ENCODE data around the gene SNAPC2. TPM values are rescaled to one million over a fixed set of nuclear protein-coding genes. Genes with fewer than 3 reads are reported as not detected.

SNAPC2 gene
- total and polyA plus RNA-seq, 2 of the 13 experiments (the other 11 are each of a cell fraction or from before 2014, with no cell fraction given) = 10.2 to 12.7 TPM

- no peak for TF ChIP-seq ZNF567 (CRISPR knock-in tag; IDR thresholded peaks at IDR 0.05; ENCODE audit: borderline replicate concordance)
- TF ChIP-seq ZNF691 (CRISPR knock-in tag; IDR thresholded peaks at IDR 0.05; ENCODE audit: borderline replicate concordance, low read depth) = no peak
- no peak for TF ChIP-seq ZNF30 (CRISPR knock-in tag; IDR thresholded peaks at IDR 0.05)
- TF ChIP-seq ATF1 (CRISPR knock-in tag; IDR thresholded peaks at IDR 0.05) = no peak
- TF ChIP-seq ZBTB49 (CRISPR knock-in tag; IDR thresholded peaks at IDR 0.05; ENCODE audit: borderline replicate concordance) = no peak
- TF ChIP-seq POGK (CRISPR knock-in tag; conservative IDR thresholded peaks at IDR 0.05) = peak; percentile 52; the same call in 1 of the 2 replicates
- TF ChIP-seq ATAD3A (CRISPR knock-in tag; IDR thresholded peaks at IDR 0.05) = no peak
- TF ChIP-seq MBD4 (IDR thresholded peaks at IDR 0.05; ENCODE audit: borderline replicate concordance, low read length) = no peak
- no peak for TF ChIP-seq ZNF121 (CRISPR knock-in tag; IDR thresholded peaks at IDR 0.05)
- TF ChIP-seq HMGXB3 (CRISPR knock-in tag; IDR thresholded peaks at IDR 0.05; ENCODE audit: borderline replicate concordance) = no peak
- TF ChIP-seq WIZ (CRISPR knock-in tag; IDR thresholded peaks at IDR 0.05) = no peak
- TF ChIP-seq ATF4 (CRISPR knock-in tag; IDR thresholded peaks at IDR 0.05) = no peak
- no peak for TF ChIP-seq ZNF138 (CRISPR knock-in tag; IDR thresholded peaks at IDR 0.05; ENCODE audit: low read depth)
- TF ChIP-seq ZBTB20 (CRISPR knock-in tag; IDR thresholded peaks at IDR 0.05; ENCODE audit: borderline replicate concordance, low read depth) = no peak
- TF ChIP-seq DRAP1 (CRISPR knock-in tag; IDR thresholded peaks at IDR 0.05) = no peak
- peak; percentile 63; the same call in 1 of the 2 replicates for TF ChIP-seq HNF4G (IDR thresholded peaks at IDR 0.05; ENCODE audit: borderline replicate concordance, low read depth, low read length)
- no peak for TF ChIP-seq HNF4G (CRISPR knock-in tag; IDR thresholded peaks at IDR 0.05; ENCODE audit: borderline replicate concordance, low read depth)
These were observed 22.8 kb upstream of the SNAPC2 start (continued) for GRCh38 chr19:7897292-7897691.
